ENCODE results near the gene CALML3. TPM values are rescaled to one million over a fixed set of nuclear protein-coding genes. Genes with fewer than 3 reads are reported as not detected.
"Not testable (repeated sequence)": the region's sequence is repeated elsewhere in the genome, so short reads cannot be mapped to it uniquely, and the experiment has no call there.

CALML3 gene
- total RNA-seq = not detected

DNA sequence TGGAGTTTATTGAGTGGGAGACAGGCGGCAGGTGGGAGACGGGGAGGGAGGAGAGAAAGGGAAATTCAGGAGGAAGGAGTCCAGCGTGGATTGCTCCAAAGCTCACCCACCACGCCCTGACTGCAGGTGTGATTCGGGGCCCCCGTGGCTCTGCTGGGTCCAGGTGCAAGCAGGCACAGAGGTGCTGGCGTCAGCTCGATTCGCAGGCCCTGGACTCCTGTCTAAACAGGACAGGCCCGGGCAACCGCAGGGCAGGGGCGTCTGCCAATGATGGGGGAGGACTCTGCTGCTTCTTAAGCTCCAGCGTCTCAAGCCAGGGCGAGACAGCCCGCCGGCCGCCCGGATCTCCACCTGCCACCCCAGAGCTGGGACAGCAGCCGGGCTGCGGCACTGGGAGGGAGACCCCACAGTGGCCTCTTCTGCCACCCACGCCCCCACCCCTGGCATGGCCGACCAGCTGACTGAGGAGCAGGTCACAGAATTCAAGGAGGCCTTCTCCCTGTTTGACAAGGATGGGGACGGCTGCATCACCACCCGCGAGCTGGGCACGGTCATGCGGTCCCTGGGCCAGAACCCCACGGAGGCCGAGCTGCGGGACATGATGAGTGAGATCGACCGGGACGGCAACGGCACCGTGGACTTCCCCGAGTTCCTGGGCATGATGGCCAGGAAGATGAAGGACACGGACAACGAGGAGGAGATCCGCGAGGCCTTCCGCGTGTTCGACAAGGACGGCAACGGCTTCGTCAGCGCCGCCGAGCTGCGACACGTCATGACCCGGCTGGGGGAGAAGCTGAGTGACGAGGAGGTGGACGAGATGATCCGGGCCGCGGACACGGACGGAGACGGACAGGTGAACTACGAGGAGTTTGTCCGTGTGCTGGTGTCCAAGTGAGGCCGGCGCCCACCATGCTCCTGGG is at the start of gene CALML3:
Gene CALML3 (plus strand): TSS at position 321 of the 920 bp plus-strand sequence. CDS start 125 bp downstream, at position 446.
- no peak within 1 kb of the TSS for H3K27ac Mint-ChIP-seq

GRCh38 chr10:5475088-5475487 is 49.7 kb upstream of the CALML3 start:
- ATAC-seq; H3K27me3 Mint-ChIP-seq; H3K9me3 Mint-ChIP-seq (ENCODE audit: low read depth); DNase-seq; H3K27ac Mint-ChIP-seq; POLR2A ChIA-PET; H3K36me3 Mint-ChIP-seq (ENCODE audit: low read depth); H3K4me3 Mint-ChIP-seq; intact Hi-C loops (cut with DNase I, micrococcal nuclease); H3K4me1 Mint-ChIP-seq: not testable (repeated sequence)
- CTCF ChIA-PET = interaction anchor here (0.6 kb wide), 1 partner anchor 34 kb away, joined by 4 read pairs; no protein-coding TSS in a partner anchor

More for the DNA sequence above, at the start of gene CALML3:
- H3K36me3 Mint-ChIP-seq (ENCODE audit: low read depth) = no peaks in the 10 kb centered on the region
- ChIA-PET CTCF (interaction anchor here (0.7 kb wide), 1 partner anchor 58 kb away, joined by 3 read pairs; no protein-coding TSS in a partner anchor), POLR2A (no interaction called here)
- ATAC-seq = no peak
- no peak within 1 kb of the TSS for H3K4me3 Mint-ChIP-seq
- intact Hi-C loops (cut with DNase I, micrococcal nuclease) = no loop called here
- no peaks in the 10 kb centered on the region for H3K9me3 Mint-ChIP-seq (ENCODE audit: low read depth)
- no peaks in the 10 kb centered on the region for H3K27me3 Mint-ChIP-seq
- no peak for DNase-seq
- no peaks in the 10 kb centered on the region for H3K4me1 Mint-ChIP-seq

DNA sequence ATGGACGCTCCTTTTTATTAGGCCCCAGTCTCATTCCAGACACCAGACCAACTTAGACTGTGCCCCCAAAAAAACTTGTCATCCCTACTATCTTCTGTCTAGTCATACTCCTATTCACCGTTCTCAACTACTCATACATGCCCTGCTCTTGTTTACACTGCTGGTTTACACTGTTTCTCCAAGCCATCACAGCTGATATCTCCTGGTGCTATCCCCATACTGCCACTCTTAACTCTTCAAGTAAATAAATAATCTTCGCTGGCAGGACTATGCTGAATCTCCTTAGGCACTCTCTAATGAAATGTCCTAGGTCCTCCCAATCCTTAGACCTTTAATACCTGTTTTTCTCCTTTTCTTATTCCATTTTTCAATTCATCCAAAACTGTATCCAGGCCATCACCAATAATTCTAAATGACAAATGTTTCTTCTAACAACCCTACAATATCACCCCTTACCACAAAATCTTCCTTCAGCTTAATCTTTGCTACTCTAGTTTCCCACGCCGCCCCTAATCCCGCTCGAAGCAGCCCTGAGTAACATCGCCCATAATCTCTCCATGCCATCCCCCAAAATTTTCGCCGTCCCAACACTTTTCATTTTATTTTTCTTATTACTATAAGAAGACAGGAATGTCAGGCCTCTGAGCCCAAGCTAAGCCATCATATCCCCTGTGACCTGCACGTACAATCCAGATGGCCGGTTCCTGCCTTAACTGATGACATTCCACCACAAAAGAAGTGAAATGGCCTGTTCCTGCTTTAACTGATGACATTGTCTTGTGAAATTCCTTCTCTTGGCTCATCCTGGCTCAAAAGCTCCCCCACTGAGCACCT is 48.6 kb upstream of the CALML3 start:
- ATAC-seq; DNase-seq; POLR2A ChIA-PET; H3K27ac Mint-ChIP-seq; H3K27me3 Mint-ChIP-seq; intact Hi-C loops (cut with DNase I, micrococcal nuclease); H3K36me3 Mint-ChIP-seq (ENCODE audit: low read depth); H3K4me3 Mint-ChIP-seq; H3K4me1 Mint-ChIP-seq; H3K9me3 Mint-ChIP-seq (ENCODE audit: low read depth): not testable (repeated sequence)
- CTCF ChIA-PET = interaction anchor here (0.6 kb wide), 1 partner anchor 19 kb away, joined by 4 read pairs; no protein-coding TSS in a partner anchor

- H3K27ac Mint-ChIP-seq = no peak overlapping the region
- H3K36me3 Mint-ChIP-seq (ENCODE audit: low read depth) = no peaks in the 10 kb centered on the region
- intact Hi-C loops (cut with DNase I, micrococcal nuclease) = no loop called here
- H3K4me3 Mint-ChIP-seq = no peak overlapping the region
- no peaks in the 10 kb centered on the region for H3K27me3 Mint-ChIP-seq
- ChIA-PET POLR2A (no interaction called here), CTCF (interaction anchor here (0.6 to 0.9 kb wide), 2 partner anchors 10 to 18 kb away, joined by 3 to 4 read pairs; no protein-coding TSS in a partner anchor)
- ATAC-seq (no peak), DNase-seq (no peak)
- H3K9me3 Mint-ChIP-seq (ENCODE audit: low read depth) = no peaks in the 10 kb centered on the region
- H3K4me1 Mint-ChIP-seq = peaks cover 8% of the 10 kb centered on the region
Observed at GRCh38 chr10:5476918-5477525, 47.7 kb upstream of the CALML3 start.

DNA sequence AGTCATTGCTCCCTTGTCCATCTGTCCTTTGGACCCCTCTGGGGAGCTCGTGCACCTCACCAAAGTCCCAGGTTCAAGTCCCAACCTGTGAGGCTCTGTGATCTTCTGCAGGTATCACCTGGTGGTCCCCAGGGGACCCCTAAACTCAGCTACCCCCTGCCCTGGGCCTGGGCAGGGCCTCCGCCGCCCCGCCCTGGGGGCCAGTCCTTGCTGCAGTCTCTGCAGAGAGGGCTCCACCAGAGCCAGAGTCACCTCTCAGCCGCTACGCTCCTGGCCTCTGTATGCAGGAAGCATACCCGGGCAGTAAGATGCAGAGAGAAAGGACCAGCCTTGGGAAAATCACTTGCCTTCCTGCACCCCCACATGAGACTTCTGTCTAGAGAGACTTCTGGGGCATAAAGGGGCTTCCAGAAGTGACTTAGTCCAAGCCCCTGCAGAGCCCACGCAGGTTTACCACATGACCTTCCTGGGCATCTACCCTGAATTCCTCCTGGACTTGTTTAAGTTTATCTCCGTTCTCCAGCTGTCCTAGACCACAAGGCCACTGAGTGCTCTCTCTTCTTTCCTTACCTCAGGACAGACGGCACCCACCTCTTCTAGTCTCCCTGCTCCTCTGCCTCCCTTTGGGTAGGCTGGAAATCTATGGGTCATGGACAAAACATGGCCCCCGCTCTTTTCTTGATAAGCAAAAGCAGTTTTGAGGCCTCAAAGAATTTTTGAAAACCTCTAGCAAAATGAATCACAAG is 46.6 kb upstream of the CALML3 start:
- intact Hi-C loops (cut with DNase I, micrococcal nuclease) = no loop called here
- DNase-seq (no peak), ATAC-seq (no peak)
- no peaks in the 10 kb centered on the region for H3K36me3 Mint-ChIP-seq (ENCODE audit: low read depth)
- no peaks in the 10 kb centered on the region for H3K9me3 Mint-ChIP-seq (ENCODE audit: low read depth)
- CTCF ChIA-PET = interaction anchor here (0.6 kb wide), 1 partner anchor 1603 kb away, joined by 3 read pairs; no protein-coding TSS in a partner anchor
- POLR2A ChIA-PET = no interaction called here
- no peak overlapping the region for H3K4me3 Mint-ChIP-seq
- no peak overlapping the region for H3K27ac Mint-ChIP-seq
- H3K27me3 Mint-ChIP-seq = no peaks in the 10 kb centered on the region
- H3K4me1 Mint-ChIP-seq = peaks cover 8% of the 10 kb centered on the region

GRCh38 chr10:5478694-5479305 is 46.0 kb upstream of the CALML3 start:
- DNase-seq (no peak), ATAC-seq (no peak)
- intact Hi-C loops (cut with DNase I, micrococcal nuclease) = no loop called here
- Mint-ChIP-seq H3K4me3 (no peak overlapping the region), H3K36me3 (ENCODE audit: low read depth) (no peaks in the 10 kb centered on the region), H3K4me1 (peaks cover 8% of the 10 kb centered on the region), H3K27ac (no peak overlapping the region), H3K9me3 (ENCODE audit: low read depth) (no peaks in the 10 kb centered on the region), H3K27me3 (no peaks in the 10 kb centered on the region)
- ChIA-PET POLR2A (no interaction called here), CTCF (interaction anchor here (0.6 to 1.2 kb wide), 2 partner anchors 31 to 1602 kb away, joined by 3 to 4 read pairs; no protein-coding TSS in a partner anchor)

DNA sequence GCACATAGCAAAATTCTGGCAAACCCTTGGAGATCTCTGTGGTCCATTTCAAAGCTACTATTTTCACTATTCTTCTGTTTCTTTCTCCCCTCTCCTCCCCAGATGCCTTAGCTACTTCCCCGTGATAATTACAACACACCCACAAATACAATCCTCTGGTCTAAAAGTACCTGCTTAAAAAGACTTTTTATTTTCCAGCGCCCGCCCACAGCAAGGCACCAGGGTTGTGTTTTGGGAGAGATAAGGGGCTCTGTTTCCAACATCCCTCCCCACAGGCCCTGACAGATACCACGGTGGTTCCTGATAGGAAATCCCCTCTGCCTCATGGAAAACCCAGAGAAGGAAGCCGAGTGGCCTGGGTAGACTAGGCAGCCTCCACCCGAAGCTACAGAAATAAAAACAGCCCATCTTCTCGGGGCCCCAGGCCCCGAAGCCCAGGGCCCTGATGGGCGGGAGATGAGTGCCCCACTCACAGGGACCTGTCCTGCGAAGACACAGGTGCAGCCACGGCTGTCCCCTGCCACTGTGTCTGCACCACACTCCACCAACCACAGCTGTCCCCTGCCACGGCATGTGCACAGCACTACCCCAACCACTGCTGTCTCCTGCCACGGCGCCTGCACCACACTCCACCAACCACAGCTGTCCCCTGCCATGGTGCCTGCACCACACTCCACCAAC is 45.1 kb upstream of the CALML3 start:
- CTCF ChIA-PET = interaction anchor here (1.2 to 1.8 kb wide), 2 partner anchors 32 to 143 kb away, joined by 4 read pairs; no protein-coding TSS in a partner anchor
- no peaks in the 10 kb centered on the region for H3K9me3 Mint-ChIP-seq (ENCODE audit: low read depth)

DNA sequence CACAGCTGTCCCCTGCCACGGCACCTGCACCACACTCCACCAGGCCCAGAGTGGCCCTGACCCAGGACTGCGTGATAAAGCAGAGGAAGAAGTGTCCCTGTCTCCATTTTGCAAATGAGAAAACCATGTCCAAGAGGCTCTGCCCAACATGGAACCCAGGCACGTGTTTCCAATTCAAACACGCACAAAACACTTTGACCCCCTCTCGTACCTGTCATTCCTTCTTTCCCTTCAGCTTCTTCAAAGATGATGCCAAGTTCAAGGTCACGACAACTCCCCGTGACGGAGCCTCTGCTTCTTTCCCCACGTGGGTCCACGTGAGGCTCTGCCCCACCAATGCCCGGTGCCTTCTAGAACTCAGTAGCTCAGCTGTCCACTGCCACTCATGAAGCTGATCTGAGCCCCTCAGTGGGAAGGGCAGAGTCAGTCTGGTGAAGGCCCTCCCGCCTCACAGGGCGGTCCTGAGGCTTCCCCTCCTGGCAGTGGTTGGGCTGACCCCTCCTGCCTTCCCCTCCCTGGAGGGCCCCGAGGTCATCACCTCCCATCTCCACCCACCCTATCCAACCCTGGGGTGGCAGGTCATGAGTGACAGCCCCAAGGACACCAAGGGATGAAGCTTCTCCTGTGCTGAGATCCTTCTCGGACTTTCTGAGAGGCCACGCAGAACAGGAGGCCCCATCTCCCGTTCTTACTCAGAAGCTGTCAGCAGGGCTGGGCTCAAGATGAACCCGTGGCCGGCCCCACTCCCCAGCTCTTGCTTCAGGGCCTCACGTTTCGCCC is 44.4 kb upstream of the CALML3 start:
- H3K36me3 Mint-ChIP-seq (ENCODE audit: low read depth) = no peaks in the 10 kb centered on the region
- ATAC-seq (no peak), DNase-seq (no peak)
- intact Hi-C loops (cut with DNase I, micrococcal nuclease) = no loop called here
- H3K4me1 Mint-ChIP-seq = peaks cover 8% of the 10 kb centered on the region
- no peaks in the 10 kb centered on the region for H3K9me3 Mint-ChIP-seq (ENCODE audit: low read depth)
- no peaks in the 10 kb centered on the region for H3K27me3 Mint-ChIP-seq
- H3K4me3 Mint-ChIP-seq = no peak overlapping the region
- H3K27ac Mint-ChIP-seq = no peak overlapping the region
- CTCF ChIA-PET = interaction anchor here (0.7 to 1.8 kb wide), 2 partner anchors 48 to 143 kb away, joined by 4 read pairs; no protein-coding TSS in a partner anchor
- POLR2A ChIA-PET = no interaction called here

More for the DNA sequence above, 45.1 kb upstream of the CALML3 start:
- POLR2A ChIA-PET = no interaction called here
- ATAC-seq (no peak), DNase-seq (no peak)
- no peak overlapping the region for H3K27ac Mint-ChIP-seq
- H3K4me3 Mint-ChIP-seq = no peak overlapping the region
- peaks cover 8% of the 10 kb centered on the region for H3K4me1 Mint-ChIP-seq
- intact Hi-C loops (cut with DNase I, micrococcal nuclease) = no loop called here
- H3K36me3 Mint-ChIP-seq (ENCODE audit: low read depth) = no peaks in the 10 kb centered on the region
- H3K27me3 Mint-ChIP-seq = no peaks in the 10 kb centered on the region

- CTCF ChIA-PET = interaction anchor here (1.8 kb wide), 1 partner anchor 142 kb away, joined by 4 read pairs; no protein-coding TSS in a partner anchor
- DNase-seq (no peak), ATAC-seq (no peak)
- intact Hi-C loops (cut with DNase I, micrococcal nuclease) = no loop called here
- POLR2A ChIA-PET = no interaction called here
- no peak overlapping the region for H3K4me3 Mint-ChIP-seq
- no peaks in the 10 kb centered on the region for H3K9me3 Mint-ChIP-seq (ENCODE audit: low read depth)
- H3K27me3 Mint-ChIP-seq = no peaks in the 10 kb centered on the region
- no peaks in the 10 kb centered on the region for H3K36me3 Mint-ChIP-seq (ENCODE audit: low read depth)
- no peak overlapping the region for H3K27ac Mint-ChIP-seq
- peaks cover 8% of the 10 kb centered on the region for H3K4me1 Mint-ChIP-seq
Observed at GRCh38 chr10:5481121-5481520, 43.6 kb upstream of the CALML3 start.

Measured in activated CD4-positive, alpha-beta T cell treated with anti-CD3 and anti-CD28 coated beads for 36 hours (primary cell).